T-helper 22 cell (primary cell): ENCODE data around the gene EXOC8.
"Not testable (repeated sequence)": the region's sequence is repeated elsewhere in the genome, so short reads cannot be mapped to it uniquely, and the experiment has no call there.

Source experiments
- DNase-seq: peaks from one replicate; pipeline ENCODE4 v3.0.0-alpha.2; 2020; ENCODE audit warnings: low read depth

EXOC8 gene

DNA sequence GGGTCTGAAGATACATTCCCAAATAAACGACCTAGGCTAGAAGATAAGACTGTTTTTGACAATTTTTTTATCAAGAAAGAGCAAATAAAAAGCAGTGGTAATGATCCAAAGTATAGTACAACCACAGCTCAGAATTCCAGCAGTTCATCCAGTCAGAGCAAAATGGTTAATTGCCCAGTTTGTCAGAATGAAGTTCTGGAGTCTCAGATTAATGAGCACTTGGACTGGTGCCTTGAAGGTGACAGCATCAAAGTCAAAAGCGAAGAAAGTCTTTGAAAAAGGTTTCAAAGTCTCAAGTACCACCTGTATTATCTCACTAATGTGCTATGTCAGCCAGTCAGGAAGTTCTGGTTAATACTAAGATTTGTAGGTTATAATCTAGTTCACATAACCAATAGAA, 15.4 kb upstream of the EXOC8 start:
- no peak for DNase-seq

DNA sequence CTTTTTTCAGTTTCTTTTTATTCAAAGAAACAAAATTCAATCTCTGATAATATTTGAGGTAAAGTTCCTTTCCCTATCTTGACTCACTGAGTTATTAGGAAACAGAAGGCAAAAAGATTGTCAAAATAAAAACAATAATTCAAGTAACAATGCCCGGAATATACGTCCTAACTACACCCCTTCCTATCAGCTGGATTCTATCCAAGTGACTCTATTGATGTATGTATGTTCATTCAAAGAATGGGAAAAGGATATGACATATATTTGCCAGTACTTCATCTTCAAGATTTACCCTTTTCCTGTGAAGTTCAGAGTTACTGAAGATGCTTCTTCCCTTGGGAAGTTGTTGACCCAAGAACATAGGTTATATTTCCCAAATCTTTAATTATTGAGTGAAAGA, 14.2 kb upstream of the EXOC8 start:
- no peak for DNase-seq

DNA sequence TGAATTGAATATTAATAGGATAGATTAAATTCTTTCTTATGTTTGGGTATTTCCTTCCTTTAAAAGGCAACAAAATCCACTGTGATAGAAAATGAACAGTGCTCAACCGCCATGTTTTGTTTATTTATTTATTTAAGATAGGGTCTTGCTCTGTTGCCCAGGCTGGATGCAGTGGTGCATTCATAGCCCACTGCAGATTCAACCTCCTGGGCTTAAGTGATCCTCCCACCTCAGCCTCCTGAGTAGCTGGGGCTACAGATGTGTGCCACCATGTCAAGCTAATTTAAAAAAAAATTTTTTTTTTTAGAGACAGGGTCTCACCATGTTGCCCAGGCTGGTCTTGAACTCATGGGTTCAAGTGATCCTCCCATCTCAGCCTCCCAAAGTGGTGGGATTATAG, 11.2 kb upstream of the EXOC8 start:
- DNase-seq: not testable (repeated sequence)

DNA sequence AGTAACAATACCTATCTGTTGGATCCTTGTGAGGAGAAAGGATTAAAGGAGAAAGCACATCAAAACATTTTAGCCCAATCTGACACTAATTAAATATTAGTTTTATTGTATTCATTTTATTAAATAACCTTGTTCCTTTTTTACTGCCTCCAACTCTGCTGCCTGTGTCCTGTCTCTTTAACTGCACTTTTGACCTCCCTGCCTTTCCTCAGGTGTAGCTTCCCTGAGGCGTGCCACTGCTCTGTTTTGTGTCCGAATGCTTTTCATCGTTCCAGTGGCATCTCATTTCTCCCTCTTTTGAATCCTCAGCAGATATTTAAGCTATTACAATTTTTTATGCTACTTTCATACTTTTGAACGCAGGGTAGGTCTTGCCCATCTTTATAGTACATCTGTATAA, 10.8 kb upstream of the EXOC8 start:
- no peak for DNase-seq

GRCh38 chr1:231347961-231348360, 10.3 kb upstream of the EXOC8 start:
- no peak for DNase-seq

- DNase-seq: no peak
Observed at GRCh38 chr1:231340328-231341013, 2.8 kb upstream of the EXOC8 start.

DNA sequence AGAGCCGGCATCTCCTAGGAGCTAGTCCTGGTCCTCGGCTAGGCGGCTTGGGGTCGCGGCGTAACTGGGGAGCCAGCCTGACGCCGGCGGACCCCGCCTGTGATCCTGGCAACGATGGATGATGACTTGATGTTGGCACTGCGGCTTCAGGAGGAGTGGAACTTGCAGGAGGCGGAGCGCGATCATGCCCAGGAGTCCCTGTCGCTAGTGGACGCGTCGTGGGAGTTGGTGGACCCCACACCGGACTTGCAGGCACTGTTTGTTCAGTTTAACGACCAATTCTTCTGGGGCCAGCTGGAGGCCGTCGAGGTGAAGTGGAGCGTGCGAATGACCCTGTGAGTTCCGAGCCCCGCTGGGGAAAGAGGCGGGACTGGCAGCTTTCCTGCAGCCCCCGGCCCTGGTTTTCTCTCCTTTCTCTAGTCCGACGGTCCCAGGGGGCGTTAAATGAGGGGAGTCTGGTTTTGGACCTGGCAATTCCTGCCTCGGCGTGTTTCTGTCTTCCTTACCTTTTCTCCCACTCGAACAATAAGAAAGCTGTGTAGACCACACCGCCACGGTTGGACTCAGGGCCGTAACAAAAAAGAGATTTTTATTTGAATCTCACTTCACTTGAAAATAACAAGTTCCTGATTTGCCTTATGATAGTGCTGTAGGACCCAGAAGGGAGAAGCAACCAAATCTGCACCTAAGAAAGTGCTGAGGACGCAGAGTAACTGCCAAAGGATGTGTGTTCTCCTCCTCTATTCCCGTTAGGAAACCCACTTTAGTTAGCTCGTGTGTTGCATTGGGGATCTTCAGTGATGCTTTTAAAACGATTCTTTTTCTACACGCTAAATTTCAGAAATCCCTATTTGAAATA, 847 bp upstream of the EXOC8 start, which contains the start of gene SPRTN:
SPRTN (plus strand) TSS at position 24 of the 859 bp plus-strand sequence; CDS start at position 115, 91 bp downstream.
- DNase-seq: no peak

- no peak for DNase-seq
Observed at GRCh38 chr1:231337043-231337471, 595 bp downstream of the EXOC8 start.

DNA sequence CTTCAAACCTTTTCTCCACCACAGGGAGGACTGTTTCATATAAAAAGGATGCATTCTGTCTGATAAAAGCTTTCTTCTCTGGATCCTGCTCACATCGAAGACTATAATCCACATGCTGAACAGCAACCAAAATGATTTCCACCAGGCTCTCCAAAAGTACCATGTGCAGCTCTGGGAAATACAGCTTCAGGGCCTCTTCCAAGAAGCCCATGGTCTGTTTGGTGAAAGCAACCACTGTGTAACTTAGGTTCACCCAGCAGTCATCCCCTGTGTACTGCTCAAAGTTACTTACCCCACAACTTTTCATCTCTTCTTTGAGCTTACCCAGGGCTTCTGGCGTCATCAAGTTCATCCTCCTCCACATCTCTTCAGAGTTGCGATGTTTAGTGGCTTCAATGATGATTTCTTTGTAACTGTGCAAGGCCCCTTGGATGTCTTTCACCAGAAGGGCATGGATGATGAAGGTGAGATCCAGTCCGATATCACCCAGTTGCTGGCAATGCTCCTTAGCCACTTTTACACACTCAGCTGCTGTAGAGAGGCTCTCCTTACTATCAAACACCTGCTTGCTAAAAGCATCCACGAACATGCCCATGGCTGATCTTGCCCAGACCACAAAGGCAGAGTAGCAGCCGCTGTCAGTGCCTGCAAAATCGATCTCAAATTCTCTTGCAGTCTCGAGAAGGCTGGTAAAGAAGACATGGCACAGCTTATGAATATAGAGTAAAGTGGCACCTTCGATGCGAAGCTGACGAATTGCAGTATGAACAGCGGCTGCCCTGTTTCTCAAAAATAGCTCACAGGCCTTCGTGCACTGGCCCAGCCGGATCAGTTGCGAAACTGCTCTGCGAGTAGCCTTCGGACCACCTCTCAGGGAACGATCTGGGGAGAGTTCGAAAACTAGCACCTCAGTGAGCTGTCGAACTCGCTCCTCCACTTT, 1.7 kb downstream of the EXOC8 start:
- DNase-seq: no peak

DNA sequence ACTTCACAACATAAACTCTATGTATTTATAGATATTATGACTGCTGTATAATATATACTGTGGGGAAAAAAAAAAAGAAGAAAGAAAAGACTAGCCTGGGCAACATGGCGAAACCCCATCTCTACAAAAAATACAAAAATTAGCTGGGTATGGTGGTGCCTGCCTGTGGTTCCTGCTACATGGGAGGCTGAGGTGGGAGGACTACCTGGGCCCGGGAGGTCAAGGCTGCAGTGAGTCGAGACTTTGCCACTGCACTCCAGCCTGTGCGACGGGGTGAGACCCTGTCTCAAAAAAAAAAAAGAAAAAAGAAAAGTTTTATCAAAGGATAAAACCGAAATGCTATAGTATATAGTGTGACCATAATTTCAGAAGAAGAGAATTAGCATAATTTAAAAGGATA, 2.7 kb downstream of the EXOC8 start:
- DNase-seq: no peak

DNA sequence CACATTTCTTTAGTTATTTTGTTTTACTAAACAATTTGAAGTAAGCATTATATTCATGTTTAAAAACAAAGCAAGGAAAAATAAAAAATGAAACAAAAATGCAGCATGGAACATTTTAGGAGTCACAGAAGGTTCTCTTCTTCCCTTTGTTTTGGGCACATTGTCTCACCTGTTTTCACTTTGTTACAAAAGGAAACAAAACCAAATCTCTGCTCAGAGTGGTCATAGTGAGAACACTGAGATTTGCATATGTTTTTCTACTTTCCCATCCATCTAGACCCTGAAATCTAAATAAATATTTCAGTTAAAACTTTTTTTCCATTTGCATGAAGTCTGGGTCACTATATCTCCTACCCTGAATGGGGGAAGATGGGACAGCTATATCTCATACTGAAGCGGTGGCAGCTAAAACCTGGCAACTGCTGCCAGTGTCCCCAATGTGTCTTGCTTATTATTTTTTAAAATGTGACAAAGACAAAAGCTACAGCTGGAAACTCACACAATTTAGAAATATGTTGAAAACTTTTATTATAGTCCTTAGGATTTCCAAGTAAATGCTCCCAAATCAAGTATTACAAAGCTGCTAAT, 3.5 kb downstream of the EXOC8 start:
- no peak for DNase-seq

DNA sequence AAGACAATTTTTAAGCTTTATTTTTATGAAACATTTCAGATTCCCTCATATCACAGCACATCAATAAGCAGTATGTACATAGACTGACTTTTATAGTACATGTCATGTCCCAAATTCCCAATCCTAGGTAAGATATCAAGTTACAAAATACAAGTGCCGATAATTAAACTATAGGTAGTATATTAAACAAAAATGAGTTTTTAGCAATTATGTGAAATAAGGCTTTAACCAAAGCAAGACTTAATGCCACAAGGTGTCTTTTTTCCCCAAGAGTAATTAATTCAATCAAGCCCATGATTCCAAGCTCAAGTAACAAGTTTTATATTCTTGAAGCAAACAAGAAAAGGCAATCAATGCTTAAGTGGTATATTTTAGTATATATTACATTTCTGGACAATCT, 4.9 kb downstream of the EXOC8 start:
- no peak for DNase-seq

DNA sequence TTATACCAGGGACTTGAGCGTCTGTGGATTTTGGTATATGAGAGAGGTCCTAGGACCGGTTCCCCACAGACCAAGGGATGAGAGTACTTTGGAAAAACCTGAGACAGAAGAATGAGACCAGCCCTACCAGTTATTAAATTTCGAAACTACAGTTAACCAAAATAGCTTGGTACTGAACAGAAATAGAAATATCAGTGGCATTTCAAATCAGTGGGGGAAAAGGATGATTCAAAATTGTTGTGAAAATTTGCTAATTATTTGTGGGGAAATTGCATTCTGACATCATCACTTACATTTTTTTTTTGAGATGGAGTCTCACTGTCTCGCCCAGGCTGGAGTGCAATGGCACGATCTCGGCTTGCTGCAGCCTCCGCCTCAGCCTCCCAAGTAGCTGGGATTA, 8.2 kb downstream of the EXOC8 start:
- no peak for DNase-seq

DNA sequence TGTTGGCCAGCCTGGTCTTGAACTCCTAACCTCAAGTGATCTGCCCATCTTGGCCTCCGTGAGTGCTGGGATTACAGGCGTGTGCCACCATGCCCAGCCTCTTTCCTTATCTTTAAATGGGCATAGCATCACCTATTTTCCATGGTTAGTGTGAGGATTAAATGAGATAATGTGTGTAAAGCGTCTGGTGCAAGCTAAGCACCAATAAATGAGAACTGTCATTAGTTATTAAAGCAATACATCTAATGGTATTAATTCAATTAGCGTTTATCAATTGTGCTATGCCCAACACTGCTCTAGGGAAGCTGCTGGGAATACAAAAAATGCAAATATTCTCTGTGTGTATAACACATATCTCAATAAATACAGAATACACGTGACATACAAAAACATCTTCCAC, 10.0 kb downstream of the EXOC8 start:
- DNase-seq: no peak

DNA sequence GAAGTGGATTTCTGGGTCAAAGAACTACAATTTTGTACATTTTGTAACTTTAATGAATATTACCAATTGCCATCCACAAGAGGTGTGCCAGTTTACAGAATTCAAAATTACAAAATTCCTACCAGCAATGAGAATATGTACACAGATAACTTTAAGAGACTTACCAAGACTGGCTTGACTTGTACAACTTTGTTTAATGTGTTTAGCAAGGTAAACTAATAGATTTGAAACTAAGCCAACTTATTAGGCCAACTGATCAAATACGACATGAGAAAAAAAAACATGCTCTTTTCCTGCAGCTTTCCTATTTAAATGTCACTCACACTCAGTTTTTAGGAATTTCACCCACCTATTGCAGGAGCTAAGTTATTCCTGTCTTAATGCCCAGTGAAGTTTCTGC, 11.4 kb downstream of the EXOC8 start:
- no peak for DNase-seq

GRCh38 chr1:231324660-231325059, 13.0 kb downstream of the EXOC8 start:
- no peak for DNase-seq

GRCh38 chr1:231322880-231323530, 14.6 kb downstream of the EXOC8 start:
- DNase-seq: no peak

- no peak for DNase-seq
Observed at GRCh38 chr1:231319080-231319479, 18.6 kb downstream of the EXOC8 start.

- no peak for DNase-seq
Observed at GRCh38 chr1:231318568-231318967, 19.1 kb downstream of the EXOC8 start.

GRCh38 chr1:231318015-231318355, 19.7 kb downstream of the EXOC8 start:
- DNase-seq: no peak

DNA sequence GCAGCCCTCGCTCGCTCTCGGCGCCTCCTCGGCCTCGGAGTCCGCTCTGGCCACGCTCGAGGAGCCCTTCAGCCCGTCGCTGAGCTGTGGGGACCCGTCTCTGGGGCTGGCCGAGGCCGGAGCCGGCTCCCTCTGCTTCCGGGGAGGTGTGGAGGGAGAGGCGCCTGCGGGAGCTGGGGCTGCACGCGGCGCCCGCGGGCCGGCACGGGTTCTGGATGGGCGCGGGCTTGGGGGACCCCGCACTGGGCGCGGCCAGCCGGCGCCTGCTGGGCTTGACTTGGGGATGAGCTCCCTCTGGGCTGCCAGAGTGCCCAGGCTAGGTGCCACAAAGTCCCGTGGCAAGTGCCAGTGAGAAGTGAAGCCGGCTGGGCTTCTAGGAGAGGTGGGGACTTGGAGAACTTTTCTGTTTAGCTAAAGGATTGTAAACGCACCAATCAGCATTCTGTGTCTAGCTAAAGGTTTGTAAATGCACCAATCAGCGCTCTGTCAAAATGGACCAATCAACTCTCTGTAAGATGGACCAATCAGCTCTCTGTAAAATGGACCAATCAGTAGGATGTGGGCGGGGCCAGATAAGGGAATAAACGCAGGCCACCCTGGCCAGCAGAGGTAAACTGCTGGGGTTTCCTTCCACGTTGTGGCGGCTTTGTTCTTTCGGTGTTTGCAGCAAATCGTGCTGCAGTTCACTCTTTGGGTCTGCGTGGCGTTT, 20.2 kb downstream of the EXOC8 start:
- DNase-seq: no peak
